ENCODE measurements around the gene PARG.
"Not testable (repeated sequence)": the region's sequence is repeated elsewhere in the genome, so short reads cannot be mapped to it uniquely, and the experiment has no call there.

PARG gene

GRCh38 chr10:49819234-49819958 is 122.4 kb downstream of the PARG start:
- DNase-seq, result no peak

GRCh38 chr10:49817845-49818244 is 124.0 kb downstream of the PARG start:
- no peak for DNase-seq

GRCh38 chr10:49803988-49804387 is 137.8 kb downstream of the PARG start:
- no peak for DNase-seq

GRCh38 chr10:49798275-49798674 is 143.6 kb downstream of the PARG start:
- DNase-seq, result no peak

GRCh38 chr10:49791100-49791499 is 150.7 kb downstream of the PARG start:
- no peak for DNase-seq

- no peak for DNase-seq
These were observed 157.1 kb downstream of the PARG start for GRCh38 chr10:49784681-49785080.

GRCh38 chr10:49783645-49784044 is 158.2 kb downstream of the PARG start:
- DNase-seq, result no peak

- DNase-seq, result no peak
These were observed 160.6 kb downstream of the PARG start for GRCh38 chr10:49781247-49781646.

GRCh38 chr10:49778197-49778596 is 163.6 kb downstream of the PARG start:
- DNase-seq, result no peak

- no peak for DNase-seq
These were observed 165.0 kb downstream of the PARG start for GRCh38 chr10:49776851-49777250.

GRCh38 chr10:49775014-49775413 is 166.8 kb downstream of the PARG start:
- DNase-seq, result no peak

- DNase-seq, result not testable (repeated sequence)
These were observed 168.9 kb downstream of the PARG start for GRCh38 chr10:49772944-49773343.

GRCh38 chr10:49771046-49771445 is 170.8 kb downstream of the PARG start:
- not testable (repeated sequence) for DNase-seq

GRCh38 chr10:49769692-49770091 is 172.1 kb downstream of the PARG start:
- DNase-seq, result no peak

GRCh38 chr10:49768731-49769130 is 173.1 kb downstream of the PARG start:
- DNase-seq, result no peak

- DNase-seq, result no peak
These were observed 173.5 kb downstream of the PARG start for GRCh38 chr10:49768329-49768728.
